HepG2 (cell line): ENCODE data around the gene BOLL. TPM values are rescaled to one million over a fixed set of nuclear protein-coding genes. Genes with fewer than 3 reads are reported as not detected.

Experiments used
- FOXJ3 ChIP-seq: sonication (generic); formaldehyde crosslinking; IDR thresholded peaks from 2 replicates; pipeline ENCODE4 v1.4.0; 2020; ENCODE audit warnings: missing genetic modification reagents, mild to moderate bottlenecking, borderline replicate concordance
- HNF4G ChIP-seq, 2 experiments: sonication (generic) in 1 of 2; formaldehyde crosslinking in 1 of 2; IDR thresholded peaks; 2 replicates each; pipeline versions ENCODE4 v1.4.0 to v1.6.1; 2011 to 2020; ENCODE audit warnings: borderline replicate concordance in 2 of 2, low read depth in 2 of 2, mild to moderate bottlenecking in 2 of 2, low read length in 1 of 2, missing genetic modification reagents in 1 of 2, moderate library complexity in 1 of 2
- KAT7 ChIP-seq: IDR thresholded peaks from 2 replicates; pipeline ENCODE4 v1.6.1; 2018; ENCODE audit warnings: borderline replicate concordance, missing compliant biosample characterization
- KDM5A ChIP-seq: fragments of 200-600 bp; sonication (generic); IDR thresholded peaks from 2 replicates; pipeline ENCODE4 v1.7.0; 2018; ENCODE audit warnings: antibody characterized with exemption, mild to moderate bottlenecking, low read length, borderline replicate concordance
- KLF12 ChIP-seq: sonication (generic); formaldehyde crosslinking; IDR thresholded peaks from 2 replicates; pipeline ENCODE4 v1.4.0; 2020; ENCODE audit warnings: missing genetic modification reagents, borderline replicate concordance
- PHF5A ChIP-seq: IDR thresholded peaks from one replicate; pipeline ENCODE4 v1.6.1; 2018; ENCODE audit warnings: low read depth, missing genetic modification reagents; ENCODE audit not compliant: unreplicated experiment
- POLR2G ChIP-seq: fragments of 200-400 bp; formaldehyde crosslinking; IDR thresholded peaks from 2 replicates; pipeline ENCODE4 v1.6.1; 2018; ENCODE audit warnings: mild to moderate bottlenecking, low read depth, low read length, moderate library complexity
- RBAK ChIP-seq: sonication (generic); formaldehyde crosslinking; IDR thresholded peaks from 2 replicates; pipeline ENCODE4 v1.5.1; 2020; ENCODE audit warnings: mild to moderate bottlenecking, missing genetic modification reagents
- REST ChIP-seq, 2 experiments: IDR thresholded peaks; 2 replicates each; pipeline ENCODE4 v1.6.1; 2011 to 2012; ENCODE audit warnings: low read length in 2 of 2, borderline replicate concordance in 1 of 2, low read depth in 1 of 2, mild to moderate bottlenecking in 1 of 2, moderate library complexity in 1 of 2
- SPEN ChIP-seq: sonication (generic); formaldehyde crosslinking; IDR thresholded peaks from 2 replicates; pipeline ENCODE4 v1.5.1; 2020; ENCODE audit warnings: low read depth, mild to moderate bottlenecking, missing genetic modification reagents
- TBX3 ChIP-seq: fragments of 450-650 bp; IDR thresholded peaks from 2 replicates; pipeline ENCODE4 v1.6.1; 2017; ENCODE audit warnings: antibody characterized with exemption, mild to moderate bottlenecking, inconsistent platforms, borderline replicate concordance
- YY1 ChIP-seq: IDR thresholded peaks from 2 replicates; pipeline ENCODE4 v1.6.1; 2011; ENCODE audit warnings: low read length, low read depth, moderate library complexity, mild to moderate bottlenecking; ENCODE audit not compliant: insufficient read depth, insufficient replicate concordance
- ZC3H4 ChIP-seq: sonication (generic); formaldehyde crosslinking; IDR thresholded peaks from 2 replicates; pipeline ENCODE4 v1.4.0; 2020; ENCODE audit warnings: missing genetic modification reagents, borderline replicate concordance
- ZNF496 ChIP-seq: sonication (generic); formaldehyde crosslinking; IDR thresholded peaks from 2 replicates; pipeline ENCODE4 v1.8.1; 2023; ENCODE audit warnings: mild to moderate bottlenecking, moderate library complexity, missing genetic modification reagents; ENCODE audit not compliant: insufficient replicate concordance
- ZNF503 ChIP-seq: sonication (generic); formaldehyde crosslinking; IDR thresholded peaks from 2 replicates; pipeline ENCODE4 v1.4.0; 2020; ENCODE audit warnings: missing genetic modification reagents
- ZNF597 ChIP-seq: sonication (generic); formaldehyde crosslinking; IDR thresholded peaks from 2 replicates; pipeline ENCODE4 v1.5.0; 2020; ENCODE audit warnings: missing genetic modification reagents
- ZNF678 ChIP-seq: sonication (generic); formaldehyde crosslinking; IDR thresholded peaks from 2 replicates; pipeline ENCODE4 v1.4.0; 2020; ENCODE audit warnings: mild to moderate bottlenecking, missing genetic modification reagents
- ZNF770 ChIP-seq: sonication (generic); formaldehyde crosslinking; IDR thresholded peaks from 2 replicates; pipeline ENCODE4 v1.5.0; 2020; ENCODE audit warnings: mild to moderate bottlenecking, missing genetic modification reagents
- ZNF839 ChIP-seq: sonication (generic); formaldehyde crosslinking; IDR thresholded peaks from 2 replicates; pipeline ENCODE4 v1.4.0; 2020; ENCODE audit warnings: missing genetic modification reagents, mild to moderate bottlenecking, borderline replicate concordance
- polyA plus RNA-seq, 8 experiments: library from polyadenylated mRNA; depleted of rRNA in 3 of 8; stranded (reverse) in 7 of 8; unstranded in 1 of 8; fragments of >200 nt; fragmentation: Illumina TruSeq in 4 of 8; extraction: Trizol in 4 of 8; gene quantifications; 2 replicates each; pipeline versions ENCODE4 v1.2.1 to v1.2.3, GENCODE V29; 2011 to 2016; ENCODE audit warnings: low read depth in 4 of 8, missing spikeins in 1 of 8, mixed read lengths in 1 of 8; ENCODE audit not compliant: insufficient read depth in 1 of 8
- total RNA-seq, 5 experiments: library from RNA; depleted of rRNA; stranded (reverse); fragments of >200 nt; fragmentation: Illumina TruSeq; extraction: Trizol; gene quantifications; 2 replicates each; pipeline ENCODE4 v1.2.3, GENCODE V29; 2016; ENCODE audit warnings: low read depth in 1 of 5

BOLL gene
- total and polyA plus RNA-seq, 2 of the 13 experiments (the other 11 are each of a cell fraction or from before 2014, with no cell fraction given): not detected

GRCh38 chr2:197705121-197705911, 79.8 kb downstream of the BOLL start, which contains the start of gene MARS2 (continued):
- TF ChIP-seq REST (IDR thresholded peaks at IDR 0.05; ENCODE audit: borderline replicate concordance in 1 of 2, low read depth in 1 of 2, low read length in 2 of 2) (peak in 1 of 2 experiments; percentile 10; a peak in 1 of 4 replicates), KLF12 (CRISPR knock-in tag) (no peak), HNF4G (IDR thresholded peaks at IDR 0.05; ENCODE audit: borderline replicate concordance, low read depth, low read length) (no peak), HNF4G (CRISPR knock-in tag; IDR thresholded peaks at IDR 0.05; ENCODE audit: borderline replicate concordance, low read depth) (no peak), ZNF770 (CRISPR knock-in tag) (peak; percentile 60), RBAK (CRISPR knock-in tag) (no peak), POLR2G (peak; percentile 96), KDM5A (peak; percentile 62), TBX3 (0 out of 2 replicates have a peak, but pooled peaks have one; percentile 15), KAT7 (CRISPR knock-in tag) (peak; percentile 91; the same call in 1 of the 2 replicates), ZNF503 (CRISPR knock-in tag) (no peak), ZNF678 (CRISPR knock-in tag) (peak; percentile 37; the same call in 1 of the 2 replicates), PHF5A (CRISPR knock-in tag) (no peak), YY1 (peak; percentile 90), ZNF839 (CRISPR knock-in tag) (no peak; the same call in none of the 2 replicates), FOXJ3 (CRISPR knock-in tag) (no peak), ZNF496 (no peak), SPEN (CRISPR knock-in tag) (peak; percentile 91), ZNF597 (CRISPR knock-in tag) (no peak), ZC3H4 (CRISPR knock-in tag) (no peak)
